GM18499 (cell line): ENCODE results near the gene HPCA.

Source experiments
- ATAC-seq: cut with Tn5 transposase; IDR thresholded peaks from one replicate; pipeline ENCODE4 v1.9.1; 2021; ENCODE audit warnings: moderate number of reproducible peaks; ENCODE audit not compliant: insufficient read depth, unreplicated experiment

The HPCA gene

DNA sequence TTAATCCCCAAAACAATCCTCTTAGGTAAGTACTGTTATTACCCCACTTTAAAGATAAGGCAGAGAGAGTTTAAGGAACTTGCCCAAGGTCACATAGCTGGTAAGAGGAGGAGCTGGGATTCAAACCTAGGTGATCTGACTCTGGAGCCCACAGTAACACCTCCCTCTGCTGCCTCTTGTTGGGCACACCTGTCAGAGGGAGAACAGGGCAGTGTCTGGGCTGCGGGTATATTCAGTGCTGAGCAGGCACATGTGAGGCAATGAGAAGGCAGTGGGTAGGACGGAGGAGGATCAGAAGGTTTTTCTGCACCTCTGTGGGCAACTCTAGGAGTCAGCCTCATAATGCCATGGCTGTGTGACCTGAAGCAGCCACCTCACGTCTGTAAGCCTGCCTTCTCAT is 1.8 kb downstream of the HPCA start:
- ATAC-seq = no peak

DNA sequence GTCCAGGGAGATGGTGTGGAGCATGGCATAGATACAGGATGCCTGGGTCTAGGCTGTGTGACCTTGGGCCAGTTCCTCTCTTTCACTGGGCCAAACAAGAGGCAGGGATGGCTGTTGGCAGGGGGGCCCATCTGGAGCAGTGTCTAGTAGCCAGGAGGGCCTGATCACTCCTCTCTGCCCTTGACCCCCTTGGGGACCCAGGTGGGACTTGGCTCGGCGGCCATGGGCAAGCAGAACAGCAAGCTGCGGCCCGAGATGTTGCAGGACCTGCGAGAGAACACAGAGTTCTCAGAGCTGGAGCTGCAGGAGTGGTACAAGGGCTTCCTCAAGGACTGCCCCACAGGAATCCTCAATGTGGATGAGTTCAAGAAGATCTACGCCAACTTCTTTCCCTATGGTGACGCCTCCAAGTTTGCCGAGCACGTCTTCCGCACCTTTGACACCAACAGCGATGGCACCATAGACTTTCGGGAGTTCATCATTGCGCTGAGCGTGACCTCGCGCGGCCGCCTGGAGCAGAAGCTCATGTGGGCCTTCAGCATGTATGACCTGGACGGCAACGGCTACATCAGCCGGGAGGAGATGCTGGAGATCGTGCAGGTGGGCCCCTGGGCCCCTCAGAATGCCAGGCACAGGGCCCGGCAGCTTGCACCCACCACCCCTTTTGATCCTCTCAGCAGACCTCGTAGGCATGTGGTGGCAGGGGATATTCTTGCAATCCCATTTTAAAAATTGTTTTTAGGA is 2.6 kb downstream of the HPCA start:
- ATAC-seq = no peak

DNA sequence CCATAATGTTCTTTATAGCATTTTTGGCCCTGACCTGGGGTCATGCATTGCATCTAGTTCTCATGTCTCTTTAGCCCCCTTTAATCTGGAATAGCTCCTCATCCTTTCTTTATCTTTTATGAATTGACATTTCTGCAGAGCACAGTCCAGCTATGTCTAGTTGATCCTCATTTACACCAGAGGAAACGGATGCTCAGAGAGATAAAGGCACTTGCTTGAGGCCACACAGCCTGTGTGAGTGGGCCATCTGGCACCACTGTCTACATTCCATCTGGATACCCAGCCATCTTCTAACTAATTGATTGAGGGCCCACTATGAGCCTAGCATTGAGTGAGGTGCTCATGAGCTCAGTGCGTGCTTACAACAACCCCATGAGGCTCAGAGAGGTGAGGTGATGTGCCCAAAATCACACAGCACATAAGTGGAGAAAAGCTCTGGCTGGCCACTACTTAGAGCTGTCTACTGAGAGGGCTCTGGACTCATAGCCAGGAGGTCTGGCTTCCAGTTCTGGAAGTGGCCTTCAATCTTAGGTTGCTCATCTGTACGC is 3.5 kb downstream of the HPCA start:
- ATAC-seq = no peak

DNA sequence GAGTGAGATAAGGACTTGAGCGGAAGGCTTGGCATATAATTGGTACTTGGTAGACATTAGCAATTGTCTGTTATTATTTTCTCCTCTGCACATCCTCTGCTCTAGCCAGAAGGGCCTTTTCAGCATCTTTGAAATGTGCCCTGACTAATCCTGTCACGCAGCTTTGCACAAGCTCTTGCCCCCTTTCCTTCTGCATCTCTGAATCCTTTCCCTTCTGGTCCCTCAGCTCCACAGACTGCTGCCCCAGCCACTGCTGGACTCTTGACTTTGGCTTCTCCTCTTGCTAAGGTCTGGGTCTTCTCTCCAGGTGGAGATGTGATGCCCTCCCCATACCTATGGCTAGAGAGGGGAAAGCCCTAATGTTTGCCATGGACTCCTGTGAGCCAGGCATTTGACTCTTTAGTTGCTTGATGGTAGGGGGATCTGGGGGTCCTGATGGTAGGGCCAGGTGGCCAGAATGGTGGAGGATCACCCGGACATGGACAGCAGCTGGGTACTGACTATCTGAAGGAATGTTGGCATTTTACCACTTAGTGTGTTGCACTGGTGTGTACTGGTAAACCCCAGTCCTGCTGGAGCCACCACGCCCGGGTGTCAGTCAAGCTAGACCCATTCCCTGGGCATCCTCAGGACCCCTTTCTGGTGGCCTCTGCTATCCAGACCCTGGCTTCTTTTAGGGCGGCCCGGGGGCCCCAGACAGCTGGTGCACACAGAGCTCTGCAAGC is 4.4 kb downstream of the HPCA start:
- no peak for ATAC-seq

DNA sequence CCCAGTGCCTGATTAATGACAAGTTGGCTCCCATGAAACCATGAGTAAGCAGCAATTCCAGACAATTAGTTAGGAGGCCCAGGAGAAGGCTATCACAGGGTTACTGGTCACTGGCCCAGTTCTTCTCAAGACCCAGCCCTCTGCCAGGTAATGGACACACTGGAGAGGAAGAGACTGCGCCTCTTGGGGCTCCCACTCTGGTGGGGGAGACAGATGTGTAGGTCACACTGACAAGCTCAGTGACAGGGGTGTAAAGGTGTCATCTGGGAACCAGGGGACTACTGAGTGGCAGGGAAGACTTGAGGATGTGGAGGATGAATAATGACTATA is 4.9 kb downstream of the HPCA start:
- no peak for ATAC-seq

DNA sequence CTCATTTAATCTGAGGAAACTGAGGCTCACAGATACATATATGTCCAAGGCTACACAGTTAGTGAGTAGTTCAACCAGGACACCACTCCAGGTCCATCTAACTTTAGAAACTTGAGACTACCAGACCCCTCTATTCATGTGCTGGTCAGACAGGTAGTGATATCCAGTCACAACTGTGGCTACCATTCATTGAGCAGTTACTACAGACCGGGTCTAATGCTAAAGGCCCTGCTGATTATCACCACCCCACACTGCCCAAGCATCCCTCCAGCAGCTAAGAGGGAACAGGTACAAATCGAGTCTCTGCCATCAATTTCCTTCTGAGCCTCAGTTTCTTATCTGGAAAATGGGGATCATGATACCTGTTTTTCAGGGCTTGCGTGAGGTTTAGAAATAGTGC is 5.3 kb downstream of the HPCA start:
- no peak for ATAC-seq

DNA sequence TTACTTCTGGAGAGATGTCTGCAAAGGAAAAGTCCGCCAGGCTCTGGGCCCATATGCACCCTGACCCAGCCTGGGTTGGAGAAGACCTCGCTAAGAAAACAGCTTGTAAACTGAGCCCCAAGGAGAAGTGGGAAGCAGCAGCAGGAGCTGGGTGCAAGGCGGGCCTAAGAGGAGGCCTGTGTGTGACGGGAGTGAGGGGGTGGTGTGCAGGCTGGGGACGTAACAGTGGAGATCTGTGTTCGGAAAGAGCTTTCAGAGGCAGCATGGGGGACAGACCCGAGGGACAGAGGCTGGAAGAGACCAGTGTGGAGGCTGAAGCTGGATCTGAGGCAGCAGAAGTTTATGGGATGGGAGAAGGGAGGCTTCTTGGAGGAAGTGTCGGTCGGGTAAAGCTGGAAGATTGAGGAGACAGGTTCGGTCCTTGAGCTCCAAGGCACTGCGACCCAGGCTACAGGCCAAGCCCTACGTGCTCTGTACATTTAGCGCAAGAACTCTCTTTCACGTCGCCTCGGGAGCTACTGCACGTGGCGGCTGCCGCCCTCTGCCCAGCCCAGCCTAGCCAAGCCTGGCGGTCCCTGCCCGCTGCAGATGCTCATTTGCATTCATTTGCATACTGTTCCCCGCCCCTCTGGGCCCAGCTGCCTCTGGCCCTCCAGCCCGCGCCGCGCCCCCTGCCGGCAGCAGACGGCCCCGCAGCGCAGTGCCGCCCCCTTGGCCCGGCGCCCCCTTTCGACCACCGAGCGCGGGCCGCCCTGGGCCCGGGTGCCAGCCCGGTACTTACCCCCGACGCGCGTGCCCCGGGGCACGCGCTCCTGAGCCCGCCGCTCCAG is 6.3 kb downstream of the HPCA start:
- no peak for ATAC-seq

DNA sequence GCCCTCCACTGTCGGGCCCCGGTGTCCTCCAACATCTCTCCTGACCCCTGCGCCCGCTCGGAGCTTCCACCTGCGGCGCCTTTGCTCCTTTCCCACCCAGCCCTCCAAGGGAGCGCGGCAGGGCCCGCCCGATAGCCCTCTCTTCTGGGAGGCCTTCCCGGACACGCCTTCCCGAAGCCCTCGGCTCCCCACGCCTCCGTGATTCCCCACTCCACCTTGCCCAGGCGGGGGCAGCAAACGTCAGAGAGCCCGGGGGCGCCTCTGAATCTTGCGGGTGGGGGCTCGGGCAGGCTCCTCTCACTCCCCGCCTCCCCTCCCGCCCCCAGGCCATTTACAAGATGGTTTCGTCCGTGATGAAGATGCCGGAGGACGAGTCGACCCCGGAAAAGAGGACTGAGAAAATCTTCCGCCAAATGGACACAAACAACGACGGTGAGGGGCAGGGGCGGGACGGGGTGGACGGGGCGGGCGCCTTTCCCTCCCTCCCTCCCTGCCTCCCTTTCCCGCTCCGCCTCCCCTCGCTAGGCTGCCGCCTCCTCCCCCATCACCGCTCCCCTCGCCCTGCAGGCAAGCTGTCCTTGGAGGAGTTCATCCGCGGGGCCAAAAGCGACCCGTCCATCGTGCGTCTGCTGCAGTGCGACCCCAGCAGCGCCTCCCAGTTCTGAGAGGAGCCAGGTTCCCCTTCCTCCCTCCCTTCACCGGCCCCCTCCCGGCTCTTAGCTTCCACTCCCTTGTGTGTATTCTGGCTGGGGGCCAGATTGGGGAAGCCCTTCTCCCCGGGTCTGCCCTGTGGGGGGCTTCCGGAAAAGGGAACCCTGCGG is 7.1 kb downstream of the HPCA start:
- ATAC-seq = no peak

DNA sequence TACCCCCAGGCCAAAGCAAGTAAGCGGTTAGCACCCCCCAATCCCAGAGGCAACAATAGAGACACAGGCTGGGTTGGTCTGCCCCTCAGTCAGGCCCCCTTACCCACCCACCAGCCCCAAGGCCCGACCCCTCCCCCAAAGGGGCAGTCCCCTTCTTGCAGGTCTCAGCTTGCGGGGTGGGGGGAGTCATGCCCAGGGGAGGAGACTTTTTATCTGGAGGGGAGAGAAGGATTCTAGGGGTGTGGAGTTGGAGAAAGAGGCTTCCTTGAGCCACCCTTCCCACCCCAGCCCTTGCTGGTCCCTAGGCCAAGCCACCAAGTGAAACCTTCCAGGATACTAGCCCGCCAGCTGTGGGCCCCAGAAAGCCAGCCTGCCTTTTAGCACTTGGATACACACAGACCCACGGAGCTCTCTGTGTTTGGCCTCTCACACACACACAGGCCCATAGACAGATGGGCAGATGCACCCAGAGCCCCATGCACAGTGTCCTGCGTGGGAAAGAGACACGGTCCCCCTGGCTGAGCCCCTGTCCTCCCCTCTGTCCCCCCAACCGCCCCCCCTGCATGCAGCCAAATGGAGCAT is 7.8 kb downstream of the HPCA start:
- no peak for ATAC-seq

DNA sequence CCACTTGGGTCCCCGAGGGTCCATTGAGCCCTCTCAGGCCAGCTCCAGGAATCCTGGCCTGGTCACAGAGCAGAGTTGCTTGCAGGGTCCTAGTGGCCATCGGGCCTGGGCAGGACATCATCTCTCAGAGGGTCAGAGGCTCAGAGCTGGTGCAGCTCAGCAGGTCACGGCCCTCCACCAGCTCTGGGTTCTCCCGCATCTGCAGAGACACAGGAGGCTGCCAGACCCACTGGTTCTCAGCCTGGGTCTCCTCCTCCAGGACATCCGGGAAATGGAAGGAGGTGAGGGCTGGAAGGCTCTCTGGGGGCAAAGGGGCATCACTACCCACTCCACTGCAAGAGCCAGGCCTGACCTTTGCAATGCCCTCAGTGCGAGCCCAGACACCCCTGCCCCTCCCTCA is 8.4 kb downstream of the HPCA start:
- ATAC-seq = no peak

DNA sequence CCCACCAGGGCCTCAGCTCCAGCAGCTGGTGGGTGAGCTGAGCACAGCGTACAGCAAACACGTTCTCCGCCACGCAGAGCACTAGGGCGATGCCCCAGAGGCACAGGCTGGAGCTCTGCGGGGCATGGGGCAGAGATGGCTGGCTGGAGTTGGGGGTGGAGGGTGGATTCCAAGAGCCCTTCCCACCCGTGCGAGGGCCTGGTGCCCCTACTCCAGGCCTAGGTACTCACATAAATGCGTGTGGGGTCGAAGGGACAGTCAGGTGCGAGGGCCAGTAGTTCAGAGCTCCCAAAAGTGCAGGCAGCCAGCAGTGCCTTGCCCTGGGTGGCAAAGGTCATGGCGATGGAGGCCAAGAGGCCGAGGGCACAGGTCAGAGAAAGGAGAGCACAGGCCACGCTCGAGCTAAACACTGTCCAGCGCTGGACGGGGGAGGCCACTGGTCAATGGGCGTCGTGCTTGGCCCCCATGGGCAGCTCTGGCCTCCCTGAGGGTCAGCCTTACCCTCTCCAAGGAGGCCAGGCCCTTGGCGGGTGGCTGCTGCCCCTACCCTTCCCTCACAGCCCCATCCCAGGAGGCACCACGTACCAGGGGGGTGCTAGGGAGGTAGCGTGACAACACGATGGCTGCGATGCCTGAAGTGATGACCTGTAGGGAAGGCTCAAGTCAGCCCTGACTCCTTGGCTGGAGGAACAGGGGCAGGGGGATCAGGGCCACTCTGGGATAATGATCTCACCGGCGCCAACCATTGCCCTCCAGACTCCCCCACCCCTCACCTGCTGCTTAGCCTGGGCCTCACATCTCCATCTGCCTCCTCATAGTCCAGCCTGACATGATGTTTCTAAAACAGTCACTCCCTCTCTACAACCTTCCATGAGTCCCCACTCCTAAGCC is 9.3 kb downstream of the HPCA start:
- no peak for ATAC-seq

DNA sequence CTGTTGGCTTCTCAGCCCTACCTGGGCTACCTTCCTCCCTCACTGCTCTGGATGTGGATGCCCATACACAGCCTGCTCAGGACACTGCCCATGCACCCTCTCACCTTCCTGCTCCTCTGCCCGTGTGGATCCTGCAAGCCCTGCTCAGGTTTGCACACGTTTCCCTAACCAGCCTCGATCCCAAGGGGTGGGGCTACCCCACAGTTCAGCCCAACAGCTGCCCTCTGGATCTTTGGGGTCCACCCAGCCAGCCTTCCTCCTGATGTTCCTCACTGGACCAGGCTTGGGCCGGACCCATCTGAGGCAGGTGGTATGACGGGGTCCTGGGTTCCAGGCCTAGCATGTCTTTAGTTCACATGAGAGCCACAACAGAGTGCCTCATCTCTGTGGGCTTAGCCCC is 10.2 kb downstream of the HPCA start:
- ATAC-seq = no peak

DNA sequence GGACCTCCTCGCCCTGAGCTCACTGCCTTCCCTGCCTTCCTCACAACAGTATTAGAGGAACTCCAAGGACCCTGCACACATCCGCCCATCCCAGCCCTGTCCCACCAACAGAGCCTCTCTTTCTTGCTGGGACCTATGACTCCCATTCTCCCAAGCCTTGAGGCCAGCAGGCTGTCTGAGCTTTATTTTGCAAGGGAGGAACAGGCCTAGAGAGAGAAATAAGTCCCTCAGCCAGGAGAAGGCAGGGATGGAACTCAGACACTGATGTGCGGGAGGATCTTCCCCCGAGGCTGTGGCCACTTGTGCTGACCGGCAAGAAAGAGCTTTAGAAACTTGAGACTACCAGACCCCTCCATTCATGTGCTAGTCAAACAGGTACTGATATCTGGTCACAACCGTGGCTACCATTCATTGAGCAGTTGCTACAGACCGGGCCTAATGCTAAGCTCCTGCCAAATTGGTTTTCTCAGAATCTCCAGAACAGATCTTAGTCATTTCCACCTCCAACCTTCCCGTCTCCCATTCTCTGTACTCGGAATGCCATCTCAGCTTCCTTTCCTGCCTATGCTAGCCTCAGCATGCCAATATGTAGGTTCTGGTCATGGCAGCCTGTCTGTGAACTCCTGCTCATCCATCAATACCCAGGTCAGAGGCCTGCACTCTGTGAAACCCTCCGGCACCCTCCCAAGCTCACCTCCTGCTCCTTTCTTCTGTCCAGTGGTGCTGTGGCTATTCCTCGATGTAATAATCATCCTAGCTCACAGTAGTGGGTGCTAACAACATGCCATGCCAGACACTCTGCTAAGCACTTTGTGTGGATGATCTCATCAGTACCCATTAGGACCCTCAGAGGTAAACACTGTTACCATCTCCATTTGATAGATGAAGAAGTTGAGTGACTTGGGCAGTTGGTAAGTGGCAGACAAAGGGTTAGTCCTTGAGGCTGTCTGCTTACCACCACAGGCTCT is 11.1 kb downstream of the HPCA start:
- no peak for ATAC-seq

DNA sequence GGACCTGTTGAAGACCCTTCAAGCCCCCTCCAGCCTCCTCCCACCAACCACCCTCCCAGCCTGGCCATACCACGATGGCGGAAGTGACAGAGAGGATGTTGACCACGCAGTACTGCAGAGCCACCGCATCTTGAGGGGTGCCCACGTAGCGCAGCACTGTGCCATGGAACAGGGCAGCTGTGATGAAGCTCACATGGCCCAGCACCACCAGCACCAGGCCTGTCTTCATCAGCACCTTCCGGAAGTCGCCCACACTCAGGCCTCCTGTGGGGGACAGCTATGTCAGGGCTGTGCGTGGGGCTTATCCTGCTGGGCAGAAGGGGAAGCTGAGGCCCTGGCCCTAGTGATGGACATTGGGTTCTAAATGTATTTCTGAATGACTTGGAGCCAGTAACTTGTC is 11.8 kb downstream of the HPCA start:
- no peak for ATAC-seq

DNA sequence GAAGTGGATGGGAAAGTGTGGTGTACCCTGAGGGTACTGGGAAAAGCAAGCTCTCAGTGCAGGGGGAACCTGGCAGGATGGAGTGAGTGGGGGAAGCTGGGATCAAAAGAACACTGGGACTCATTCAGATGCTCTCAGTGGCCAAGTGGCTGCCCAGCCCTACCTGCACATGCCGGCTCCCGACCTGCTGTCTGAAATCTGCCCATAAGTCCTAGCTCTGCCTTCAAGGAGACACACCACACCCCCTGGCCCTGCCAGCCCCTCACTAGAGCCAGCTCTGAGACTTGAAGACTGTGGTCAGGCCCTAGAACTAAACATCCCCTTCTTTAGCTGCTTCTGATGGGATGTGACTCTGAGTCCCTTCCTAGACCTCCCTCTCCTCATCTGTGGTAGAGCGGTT is 12.7 kb downstream of the HPCA start:
- no peak for ATAC-seq

DNA sequence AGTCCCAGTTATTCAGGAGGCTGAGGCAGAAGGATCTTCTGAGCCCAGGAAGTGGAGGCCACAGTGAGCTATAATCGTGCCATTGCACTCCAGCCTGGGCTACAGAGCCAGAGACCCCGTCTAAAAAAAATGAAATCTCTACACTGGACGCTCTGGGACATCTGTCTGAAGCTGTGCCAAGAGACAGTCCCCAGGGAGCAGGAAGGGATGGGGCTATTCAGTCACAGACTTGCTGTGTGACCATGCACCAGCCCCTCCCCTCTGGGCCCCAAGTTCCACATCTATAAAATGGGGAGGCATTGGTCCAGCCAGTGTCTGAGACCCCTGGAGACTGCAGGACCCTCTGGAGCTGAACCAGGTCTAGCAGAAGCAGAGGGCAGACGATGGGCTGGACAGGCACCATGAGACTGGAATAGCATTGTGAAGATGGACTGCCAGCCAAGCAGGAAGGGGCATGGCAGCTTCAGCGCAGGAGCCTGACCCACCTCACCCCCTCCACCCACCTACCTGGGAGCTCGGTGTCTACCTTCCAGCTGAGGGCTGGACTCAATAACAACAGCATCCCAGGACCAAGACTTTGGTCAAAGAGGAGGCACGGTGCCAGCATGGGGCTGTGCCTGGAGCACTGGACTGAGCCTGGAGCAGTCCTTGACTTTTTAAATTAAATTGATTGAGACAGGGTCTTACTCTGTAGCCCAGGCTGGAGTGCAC is 13.4 kb downstream of the HPCA start:
- ATAC-seq = no peak

DNA sequence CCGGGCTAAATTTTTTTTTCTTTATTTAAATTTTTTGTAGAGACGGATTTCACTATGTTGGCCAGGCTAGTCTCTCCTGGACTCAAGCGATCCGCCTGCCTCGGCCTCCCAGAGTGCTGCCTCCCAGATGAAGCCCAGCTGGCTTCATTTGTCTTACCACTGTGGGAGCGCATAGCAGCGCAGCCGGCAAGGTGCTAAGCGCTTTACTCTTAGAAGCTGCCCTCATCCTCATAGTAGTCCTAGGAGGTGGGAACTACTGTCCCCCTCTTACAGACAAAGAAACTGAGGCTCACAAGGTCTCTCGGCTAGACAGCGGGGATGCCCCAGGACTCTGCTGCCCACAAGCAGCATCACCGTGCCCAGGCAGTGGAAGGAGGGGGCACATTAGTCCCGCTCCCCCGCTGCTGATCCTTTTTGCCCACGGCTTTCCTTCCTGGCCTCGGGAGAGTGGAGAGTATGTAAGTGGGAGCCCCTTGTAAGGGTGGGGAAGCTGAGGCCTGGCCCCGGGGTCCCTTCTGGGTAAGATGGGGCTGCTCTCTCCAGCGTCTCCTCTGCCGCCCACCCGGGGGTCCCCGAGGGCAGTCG is 14.2 kb downstream of the HPCA start:
- ATAC-seq = no peak
